Activated T-cell treated with anti-CD3 and anti-CD28 coated beads, Interleukin-2, amount 50 U/mL, for 24 hours (primary cell): ENCODE measurements around the gene GNMT.
A peak's percentile ranks its signal among the peaks of the same experiment; 100 is the strongest.

Experiments used
- DNase-seq: peaks from one replicate; pipeline ENCODE4 v3.0.0-alpha.2; 2020
- H3K27ac Mint-ChIP-seq: 2 replicates; pipeline ENCODE4 v1.8.0; 2020; ENCODE audit warnings: mild to moderate bottlenecking, mixed read lengths
- H3K27me3 Mint-ChIP-seq: 2 replicates; pipeline ENCODE4 v1.8.0; 2020; ENCODE audit warnings: mixed read lengths
- H3K36me3 Mint-ChIP-seq: 2 replicates; pipeline ENCODE4 v1.8.0; 2020; ENCODE audit warnings: low read depth, mixed read lengths
- H3K4me1 Mint-ChIP-seq: 2 replicates; pipeline ENCODE4 v1.8.0; 2020; ENCODE audit warnings: low read depth, mixed read lengths
- H3K4me3 Mint-ChIP-seq: 2 replicates; pipeline ENCODE4 v1.8.0; 2020; ENCODE audit warnings: mild to moderate bottlenecking, moderate library complexity, mixed read lengths
- H3K9me3 Mint-ChIP-seq: 2 replicates; pipeline ENCODE4 v1.8.0; 2020; ENCODE audit warnings: mixed read lengths

GNMT gene

DNA sequence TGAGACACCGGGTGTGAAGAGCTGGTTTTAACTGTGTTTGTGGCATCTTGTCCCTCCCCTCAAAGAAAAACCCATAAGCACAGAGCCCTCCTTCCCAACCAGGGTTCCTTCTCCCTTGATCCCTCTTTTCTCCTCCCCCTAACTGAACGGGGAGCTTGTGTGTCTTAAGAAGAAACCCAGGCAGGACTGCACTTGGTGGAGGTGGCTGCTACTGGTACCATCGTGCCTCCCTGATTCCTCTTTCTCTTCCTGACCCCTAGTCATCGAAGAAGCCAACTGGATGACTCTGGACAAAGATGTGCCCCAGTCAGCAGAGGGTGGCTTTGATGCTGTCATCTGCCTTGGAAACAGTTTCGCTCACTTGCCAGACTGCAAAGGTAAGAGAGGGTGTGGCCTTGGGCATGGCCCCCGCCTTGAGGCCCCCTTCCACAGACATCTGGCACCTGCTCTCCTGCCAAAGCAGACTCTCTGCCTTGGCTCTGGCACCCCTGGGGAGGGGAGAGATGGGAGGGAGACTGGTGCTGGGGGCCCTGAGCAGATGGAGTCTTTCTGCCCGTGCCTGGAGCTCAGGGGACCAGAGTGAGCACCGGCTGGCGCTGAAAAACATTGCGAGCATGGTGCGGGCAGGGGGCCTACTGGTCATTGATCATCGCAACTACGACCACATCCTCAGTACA lies 2.1 kb downstream of the GNMT start:
- no peak for DNase-seq
- no peaks in the 10 kb centered on the region for H3K27me3 Mint-ChIP-seq
- H3K4me3 Mint-ChIP-seq, result no peak overlapping the region
- no peak overlapping the region for H3K27ac Mint-ChIP-seq
- no peaks in the 10 kb centered on the region for H3K9me3 Mint-ChIP-seq
- H3K4me1 Mint-ChIP-seq, result peaks cover 15% of the 10 kb centered on the region
- H3K36me3 Mint-ChIP-seq, result peaks cover 40% of the 10 kb centered on the region

DNA sequence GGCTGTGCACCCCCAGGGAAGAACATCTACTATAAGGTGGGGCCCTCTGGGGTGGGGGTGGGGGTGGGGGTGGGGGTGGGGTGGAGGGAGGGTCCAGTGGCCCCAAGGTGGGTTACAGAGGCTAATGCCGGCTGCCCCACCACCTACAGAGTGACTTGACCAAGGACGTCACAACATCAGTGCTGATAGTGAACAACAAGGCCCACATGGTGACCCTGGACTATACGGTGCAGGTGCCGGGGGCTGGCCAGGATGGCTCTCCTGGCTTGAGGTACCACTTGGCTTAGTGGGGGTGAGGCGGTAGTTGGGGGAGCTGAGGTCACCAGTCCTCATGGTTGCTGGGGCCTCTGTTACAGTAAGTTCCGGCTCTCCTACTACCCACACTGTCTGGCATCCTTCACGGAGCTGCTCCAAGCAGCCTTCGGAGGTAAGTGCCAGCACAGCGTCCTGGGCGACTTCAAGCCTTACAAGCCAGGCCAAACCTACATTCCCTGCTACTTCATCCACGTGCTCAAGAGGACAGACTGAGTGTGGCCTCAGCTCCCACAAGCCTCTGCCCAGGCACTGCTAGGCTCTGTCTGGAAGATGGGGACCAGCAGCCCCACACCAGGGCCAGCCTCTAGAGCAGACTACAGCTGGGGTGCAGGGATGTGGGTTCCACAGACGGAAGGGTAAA lies 2.8 kb downstream of the GNMT start:
- Mint-ChIP-seq H3K9me3 (no peaks in the 10 kb centered on the region), H3K4me1 (peaks cover 15% of the 10 kb centered on the region), H3K36me3 (peaks cover 44% of the 10 kb centered on the region), H3K27me3 (no peaks in the 10 kb centered on the region), H3K27ac (no peak overlapping the region), H3K4me3 (no peak overlapping the region)
- DNase-seq, result no peak

DNA sequence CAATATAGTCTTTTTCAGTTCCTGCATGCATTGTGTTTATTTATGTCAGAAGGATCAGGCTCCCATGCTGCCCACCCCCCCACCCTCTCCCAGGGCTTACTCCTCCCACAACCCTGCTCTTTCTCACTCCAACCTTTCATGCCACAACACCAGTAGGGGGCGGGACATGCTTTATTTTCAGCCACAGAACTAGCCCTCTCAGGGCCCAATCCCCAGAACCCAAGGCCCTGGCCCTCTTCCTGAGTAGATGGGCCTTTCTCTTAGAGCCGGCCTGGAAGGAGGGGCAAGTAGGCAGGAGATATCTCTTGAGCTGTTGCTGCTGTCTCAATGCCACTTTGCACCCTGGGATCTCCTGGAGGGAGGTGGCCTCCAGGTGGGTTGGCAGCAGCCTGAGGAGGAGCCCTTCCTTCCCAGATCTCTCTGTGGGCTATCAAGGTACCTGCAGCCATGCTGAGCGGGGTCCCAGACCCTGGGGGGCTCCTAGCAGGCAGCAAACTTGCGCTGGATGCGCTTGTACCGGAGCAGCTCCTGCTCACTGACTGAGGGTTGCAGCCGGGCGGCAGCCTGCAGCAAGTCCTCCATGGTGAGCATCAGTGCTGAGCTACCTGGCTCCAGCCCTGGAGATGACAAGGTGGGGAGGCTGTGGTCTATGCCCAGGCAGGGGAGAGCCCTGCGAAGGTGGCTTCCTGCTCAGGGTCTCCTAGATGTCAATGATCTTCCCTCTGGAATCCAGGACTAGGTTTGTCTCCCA lies 3.5 kb downstream of the GNMT start:
- peaks cover 49% of the 10 kb centered on the region for H3K36me3 Mint-ChIP-seq
- H3K4me3 Mint-ChIP-seq, result no peak overlapping the region
- H3K9me3 Mint-ChIP-seq, result no peaks in the 10 kb centered on the region
- no peak for DNase-seq
- H3K27ac Mint-ChIP-seq, result no peak overlapping the region
- H3K27me3 Mint-ChIP-seq, result no peaks in the 10 kb centered on the region
- peaks cover 15% of the 10 kb centered on the region for H3K4me1 Mint-ChIP-seq

DNA sequence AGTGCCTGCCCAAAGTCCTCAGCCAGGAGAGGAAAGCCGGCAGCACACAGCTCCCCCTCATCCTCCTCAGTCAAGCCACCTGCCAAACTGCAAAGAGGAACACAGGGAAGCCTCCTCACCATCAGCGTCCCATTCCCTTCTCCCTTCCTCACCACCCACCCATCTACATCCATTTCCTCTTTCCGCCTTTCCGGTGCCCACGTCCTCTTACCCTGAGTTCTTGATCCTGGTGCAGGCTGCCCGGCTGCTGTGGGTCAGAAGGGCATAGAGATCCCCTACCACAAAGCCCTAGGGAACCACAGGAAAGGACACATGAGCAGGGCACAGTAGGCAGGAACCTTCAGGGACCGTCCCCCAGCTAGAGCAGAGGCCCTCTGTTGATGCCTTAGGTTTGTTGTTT lies 6.0 kb downstream of the GNMT start:
- Mint-ChIP-seq H3K4me3 (no peak overlapping the region), H3K36me3 (peaks cover 51% of the 10 kb centered on the region), H3K9me3 (no peaks in the 10 kb centered on the region), H3K27ac (no peak overlapping the region), H3K4me1 (peaks cover 10% of the 10 kb centered on the region), H3K27me3 (no peaks in the 10 kb centered on the region)
- no peak for DNase-seq

DNA sequence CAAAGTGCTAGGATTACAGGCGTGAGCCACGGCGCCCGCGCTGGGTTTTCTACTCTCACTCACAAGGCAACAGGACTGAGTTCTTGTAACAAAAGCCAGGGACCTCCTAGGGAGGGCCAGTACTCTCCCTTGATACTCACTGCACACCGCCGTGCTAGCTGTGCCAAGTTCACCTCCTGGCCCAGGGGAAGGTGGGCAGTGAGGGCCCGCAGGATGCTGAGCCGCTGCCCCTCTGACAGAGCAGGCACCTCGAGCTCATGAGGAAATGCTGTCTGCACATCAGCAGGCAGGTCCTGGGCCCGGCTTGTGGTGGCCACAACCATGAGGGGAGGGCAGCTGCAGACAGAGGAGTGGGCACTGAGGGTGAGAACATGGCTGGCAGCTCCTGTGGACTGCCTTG lies 6.7 kb downstream of the GNMT start:
- Mint-ChIP-seq H3K4me3 (no peak overlapping the region), H3K27ac (no peak overlapping the region), H3K9me3 (no peaks in the 10 kb centered on the region), H3K27me3 (no peaks in the 10 kb centered on the region), H3K36me3 (peaks cover 45% of the 10 kb centered on the region), H3K4me1 (peaks cover 12% of the 10 kb centered on the region)
- DNase-seq, result no peak

DNA sequence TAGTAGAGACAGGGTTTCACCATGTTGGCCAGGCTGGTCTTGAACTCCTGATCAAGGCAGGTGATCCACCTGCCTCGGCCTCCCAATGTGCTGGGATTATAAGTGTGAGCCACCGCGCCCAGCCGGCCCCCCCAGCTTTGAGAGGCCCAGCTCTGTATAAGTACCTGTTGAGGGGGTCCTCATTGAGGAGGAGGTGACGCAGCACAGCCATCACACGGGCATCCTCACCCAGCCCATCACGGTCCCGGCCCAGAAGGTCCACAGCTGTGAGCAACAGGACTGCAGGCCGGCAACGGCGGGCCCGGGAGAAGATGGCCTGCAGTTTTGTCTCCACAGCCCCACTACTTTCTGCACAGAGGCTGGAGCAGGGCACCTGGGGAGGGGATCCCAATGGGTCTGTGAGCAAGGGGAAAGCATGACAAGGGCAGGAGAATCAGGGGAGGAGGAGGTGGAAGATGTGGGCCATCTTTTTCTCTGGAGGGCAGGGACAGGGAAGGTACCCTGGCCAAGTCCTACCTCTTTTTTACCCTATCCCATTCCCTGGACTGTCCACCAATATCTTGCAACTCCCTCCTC lies 7.7 kb downstream of the GNMT start:
- no peak overlapping the region for H3K27ac Mint-ChIP-seq
- H3K9me3 Mint-ChIP-seq, result no peaks in the 10 kb centered on the region
- no peak overlapping the region for H3K4me3 Mint-ChIP-seq
- H3K27me3 Mint-ChIP-seq, result no peaks in the 10 kb centered on the region
- peaks cover 38% of the 10 kb centered on the region for H3K36me3 Mint-ChIP-seq
- DNase-seq, result no peak
- H3K4me1 Mint-ChIP-seq, result peaks cover 12% of the 10 kb centered on the region

DNA sequence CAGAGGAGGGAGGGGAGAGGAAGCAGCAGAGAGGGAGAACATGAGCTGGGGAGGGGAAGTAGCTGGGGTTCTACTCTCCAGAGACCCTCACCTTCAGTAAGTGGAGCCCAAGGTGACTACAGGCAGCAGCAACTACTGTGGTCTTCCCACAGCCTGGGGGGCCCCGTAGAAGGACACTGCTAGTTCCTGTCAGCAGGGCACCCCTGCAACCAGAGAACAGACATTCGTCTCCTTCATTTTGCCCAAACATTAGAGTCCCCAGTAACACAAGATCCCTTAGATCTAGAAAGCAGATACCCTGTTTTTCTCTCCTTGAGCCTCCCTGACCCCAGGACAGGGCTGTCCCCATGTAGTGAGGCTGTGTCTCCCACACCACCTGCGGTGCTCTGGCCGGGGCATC lies 8.2 kb downstream of the GNMT start:
- Mint-ChIP-seq H3K36me3 (peaks cover 40% of the 10 kb centered on the region), H3K27me3 (no peaks in the 10 kb centered on the region), H3K9me3 (no peaks in the 10 kb centered on the region), H3K4me1 (peaks cover 12% of the 10 kb centered on the region), H3K4me3 (no peak overlapping the region), H3K27ac (no peak overlapping the region)
- no peak for DNase-seq

DNA sequence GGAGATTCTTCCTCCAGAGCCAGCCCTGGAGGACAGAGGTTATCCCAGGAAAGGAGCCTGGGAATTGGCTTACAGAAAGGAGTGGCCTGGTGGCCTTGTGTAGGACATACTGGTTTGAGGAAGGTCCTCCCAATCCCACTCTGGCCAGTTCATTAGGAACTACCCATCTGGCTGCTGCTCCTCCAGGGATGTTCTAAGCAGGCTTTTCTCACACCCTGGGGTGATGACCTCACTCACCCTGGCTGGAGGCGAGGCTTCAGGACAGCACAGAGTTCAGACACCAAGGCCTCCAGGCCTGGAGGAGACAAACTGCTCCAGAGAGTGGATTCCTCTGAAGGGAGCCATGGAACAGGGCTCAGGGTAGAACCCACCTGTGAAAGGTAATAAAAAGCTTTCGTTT lies 8.9 kb downstream of the GNMT start:
- no peaks in the 10 kb centered on the region for H3K9me3 Mint-ChIP-seq
- H3K27ac Mint-ChIP-seq, result no peak overlapping the region
- no peak for DNase-seq
- no peak overlapping the region for H3K4me3 Mint-ChIP-seq
- no peaks in the 10 kb centered on the region for H3K27me3 Mint-ChIP-seq
- H3K4me1 Mint-ChIP-seq, result peaks cover 14% of the 10 kb centered on the region
- H3K36me3 Mint-ChIP-seq, result peaks cover 41% of the 10 kb centered on the region

DNA sequence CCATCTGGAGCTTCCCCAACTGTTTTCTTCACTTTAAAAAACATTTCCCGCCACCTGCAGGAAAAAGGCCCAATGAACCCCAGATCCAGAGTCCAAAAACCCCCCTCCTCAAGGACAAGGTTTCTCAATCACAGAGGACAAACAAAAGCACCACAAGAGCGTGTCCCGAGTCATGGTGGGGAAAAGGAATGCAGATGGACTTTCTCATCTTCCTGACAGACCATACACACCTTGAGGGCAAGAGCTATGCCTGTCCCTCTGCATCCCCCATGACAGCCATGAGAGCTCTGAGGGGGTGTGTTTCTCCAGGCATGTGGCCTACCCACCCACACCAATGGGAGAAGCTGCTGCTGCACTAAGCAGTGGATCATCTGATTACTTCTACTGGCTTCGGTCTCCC lies 9.4 kb downstream of the GNMT start:
- Mint-ChIP-seq H3K36me3 (peaks cover 40% of the 10 kb centered on the region), H3K27me3 (no peaks in the 10 kb centered on the region), H3K4me3 (no peak overlapping the region), H3K4me1 (peaks cover 19% of the 10 kb centered on the region), H3K27ac (no peak overlapping the region), H3K9me3 (no peaks in the 10 kb centered on the region)
- no peak for DNase-seq

DNA sequence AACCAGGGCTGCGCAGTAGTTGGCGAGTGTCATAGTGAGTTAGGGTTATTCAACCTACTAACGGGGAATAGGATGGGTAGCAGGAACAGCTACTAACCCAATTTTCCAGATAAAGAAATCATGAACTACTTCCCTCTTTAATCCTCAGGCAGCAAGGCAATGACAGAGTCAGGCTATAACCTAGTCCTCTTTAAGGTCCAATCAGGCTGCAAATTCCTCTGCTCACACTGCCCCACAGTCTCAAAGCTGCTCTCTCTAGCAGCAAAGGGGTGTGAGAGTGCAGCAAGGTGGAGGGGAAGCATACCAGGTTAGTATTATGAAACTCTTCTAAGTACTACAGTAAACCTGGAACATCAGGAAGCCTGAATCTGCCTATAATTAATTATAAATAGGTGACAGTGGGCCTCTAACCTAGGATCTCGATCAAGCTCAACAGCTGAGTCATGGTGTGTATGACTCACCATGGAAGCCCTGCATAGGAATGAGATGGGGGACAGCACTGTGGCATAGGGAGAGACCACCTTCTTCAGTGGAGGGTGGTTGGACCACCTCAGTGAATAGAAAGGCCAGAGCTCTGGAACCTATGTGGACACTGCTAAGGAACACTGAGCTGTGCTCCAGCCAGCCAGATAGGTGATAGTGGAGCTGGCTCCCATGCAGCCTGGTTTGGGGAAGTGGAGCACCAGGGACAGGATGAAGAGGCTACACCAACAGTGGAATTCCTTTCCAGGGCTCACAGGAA lies 10.5 kb downstream of the GNMT start:
- Mint-ChIP-seq H3K36me3 (peaks cover 40% of the 10 kb centered on the region), H3K9me3 (no peaks in the 10 kb centered on the region), H3K4me1 (peaks cover 24% of the 10 kb centered on the region), H3K27me3 (no peaks in the 10 kb centered on the region), H3K27ac (peak overlapping the region; percentile 41), H3K4me3 (no peak overlapping the region)
- no peak for DNase-seq

DNA sequence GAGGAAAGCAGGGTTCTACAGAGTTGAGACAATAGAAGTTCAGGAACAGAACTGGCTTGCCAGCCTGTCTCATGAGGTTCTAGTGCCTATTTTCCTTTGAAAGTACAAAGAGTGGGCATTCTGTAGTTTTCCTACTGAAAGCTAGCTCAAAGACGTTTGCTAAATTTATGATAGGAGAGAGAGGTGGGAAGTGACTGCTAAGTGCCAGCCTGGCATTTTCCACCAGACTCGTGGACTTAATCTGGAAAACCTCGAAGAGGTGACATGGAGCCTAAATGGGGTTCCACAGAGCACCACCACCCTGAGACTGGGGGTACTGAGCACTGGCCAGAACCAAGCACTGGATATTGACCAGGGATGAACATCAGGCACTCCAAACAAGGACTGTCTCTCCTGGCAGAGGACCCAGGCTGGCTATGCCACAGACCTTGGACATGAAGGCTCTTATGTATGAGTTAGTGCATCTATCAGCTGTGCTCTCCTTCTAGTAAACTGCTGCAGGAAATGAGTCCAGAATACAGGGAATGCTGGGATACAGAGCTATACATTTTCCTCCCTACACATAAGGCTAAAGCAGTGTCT lies 11.3 kb downstream of the GNMT start:
- H3K27ac Mint-ChIP-seq, result peak overlapping the region; percentile 41

DNA sequence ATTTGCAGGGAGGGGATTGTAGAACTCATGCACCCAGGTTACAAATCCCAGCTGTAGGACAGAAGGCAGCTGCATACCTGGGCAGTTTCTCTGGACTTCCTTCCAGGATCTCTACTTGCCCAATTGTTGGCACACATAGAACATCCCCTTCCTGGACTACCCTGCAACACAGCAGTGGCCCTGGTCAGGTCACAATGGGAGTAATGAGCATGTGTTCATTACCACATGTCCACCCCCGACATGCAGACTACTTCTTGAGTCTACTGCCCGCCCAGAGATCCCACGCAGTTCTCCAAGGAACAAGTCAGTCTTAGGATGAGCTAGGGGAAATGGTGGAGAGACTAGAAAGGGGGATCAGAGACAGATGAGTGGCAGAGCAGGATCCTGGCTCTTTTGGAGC lies 13.4 kb downstream of the GNMT start:
- H3K4me3 Mint-ChIP-seq, result no peak overlapping the region
- DNase-seq, result no peak
- peak overlapping the region; percentile 44 for H3K27ac Mint-ChIP-seq
- H3K9me3 Mint-ChIP-seq, result no peaks in the 10 kb centered on the region
- H3K4me1 Mint-ChIP-seq, result peaks cover 40% of the 10 kb centered on the region
- no peaks in the 10 kb centered on the region for H3K27me3 Mint-ChIP-seq
- peaks cover 41% of the 10 kb centered on the region for H3K36me3 Mint-ChIP-seq

More for the DNA sequence above, 11.3 kb downstream of the GNMT start:
- no peak for DNase-seq
- H3K27me3 Mint-ChIP-seq, result no peaks in the 10 kb centered on the region
- no peaks in the 10 kb centered on the region for H3K9me3 Mint-ChIP-seq
- H3K4me1 Mint-ChIP-seq, result peaks cover 32% of the 10 kb centered on the region
- H3K4me3 Mint-ChIP-seq, result no peak overlapping the region
- H3K36me3 Mint-ChIP-seq, result peaks cover 41% of the 10 kb centered on the region

DNA sequence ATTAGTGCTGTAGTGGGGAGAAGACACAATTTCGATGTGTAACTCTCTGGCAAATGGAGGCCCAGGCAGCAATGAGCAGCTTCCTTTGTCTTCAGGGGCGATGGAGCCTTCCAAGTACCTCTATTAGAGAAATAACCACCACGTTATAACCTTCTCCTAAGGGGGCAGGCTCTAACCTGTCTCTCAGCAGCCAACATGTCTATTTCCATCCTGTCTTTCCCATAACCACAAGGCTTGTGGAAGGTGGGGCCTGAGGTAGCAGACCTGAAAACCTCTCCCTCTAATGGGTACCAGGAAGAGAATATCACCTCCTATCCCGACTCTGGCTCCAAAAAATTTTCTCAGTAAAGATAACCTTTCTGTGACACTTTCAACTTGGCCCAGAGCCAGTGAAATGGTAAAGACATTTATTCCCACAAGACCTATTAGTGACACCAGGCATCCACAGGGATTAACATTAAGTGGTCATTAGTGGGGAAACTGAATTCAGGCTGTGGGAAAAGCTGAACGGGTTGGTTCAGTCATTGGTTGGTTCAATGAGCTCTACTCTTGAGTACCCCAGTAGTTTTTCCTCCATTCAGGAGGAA lies 14.5 kb downstream of the GNMT start:
- Mint-ChIP-seq H3K4me3 (peak overlapping the region; percentile 6), H3K9me3 (no peaks in the 10 kb centered on the region), H3K27ac (peak overlapping the region; percentile 78)

DNA sequence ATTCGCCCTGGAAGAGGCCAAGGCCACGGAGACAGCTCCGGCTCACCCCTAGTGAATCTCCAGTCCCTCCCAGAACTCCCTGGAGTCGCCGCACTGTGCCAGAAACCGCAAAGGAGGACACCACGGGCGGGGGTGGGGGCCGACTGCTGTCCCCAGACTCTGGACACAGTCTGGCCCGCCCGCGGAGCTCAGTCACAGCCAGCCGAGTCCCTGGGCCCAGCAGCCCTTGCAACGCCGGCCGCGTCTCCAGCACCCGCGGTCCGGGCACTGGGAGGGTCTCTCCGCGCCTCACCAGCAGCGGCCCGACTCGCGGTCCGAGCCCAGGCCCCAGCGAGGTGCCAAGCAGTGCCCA lies 17.9 kb downstream of the GNMT start:
- H3K4me1 Mint-ChIP-seq, result peaks cover 47% of the 10 kb centered on the region
- H3K36me3 Mint-ChIP-seq, result peaks cover 39% of the 10 kb centered on the region
- no peaks in the 10 kb centered on the region for H3K9me3 Mint-ChIP-seq

More for the DNA sequence above, 14.5 kb downstream of the GNMT start:
- peaks cover 39% of the 10 kb centered on the region for H3K36me3 Mint-ChIP-seq
- H3K4me1 Mint-ChIP-seq, result peaks cover 49% of the 10 kb centered on the region
- no peak for DNase-seq
- H3K27me3 Mint-ChIP-seq, result no peaks in the 10 kb centered on the region

More for the DNA sequence above, 17.9 kb downstream of the GNMT start:
- DNase-seq, result peak; percentile 54
- Mint-ChIP-seq H3K27me3 (no peaks in the 10 kb centered on the region), H3K27ac (peak overlapping the region; percentile 93), H3K4me3 (peak overlapping the region; percentile 93)
